Measurements from ENCODE around the gene SPANXN3. TPM values are rescaled to one million over a fixed set of nuclear protein-coding genes. Genes with fewer than 3 reads are reported as not detected.

SPANXN3 gene
- total and polyA plus RNA-seq, 2 experiments from 2014 or later = not detected

DNA sequence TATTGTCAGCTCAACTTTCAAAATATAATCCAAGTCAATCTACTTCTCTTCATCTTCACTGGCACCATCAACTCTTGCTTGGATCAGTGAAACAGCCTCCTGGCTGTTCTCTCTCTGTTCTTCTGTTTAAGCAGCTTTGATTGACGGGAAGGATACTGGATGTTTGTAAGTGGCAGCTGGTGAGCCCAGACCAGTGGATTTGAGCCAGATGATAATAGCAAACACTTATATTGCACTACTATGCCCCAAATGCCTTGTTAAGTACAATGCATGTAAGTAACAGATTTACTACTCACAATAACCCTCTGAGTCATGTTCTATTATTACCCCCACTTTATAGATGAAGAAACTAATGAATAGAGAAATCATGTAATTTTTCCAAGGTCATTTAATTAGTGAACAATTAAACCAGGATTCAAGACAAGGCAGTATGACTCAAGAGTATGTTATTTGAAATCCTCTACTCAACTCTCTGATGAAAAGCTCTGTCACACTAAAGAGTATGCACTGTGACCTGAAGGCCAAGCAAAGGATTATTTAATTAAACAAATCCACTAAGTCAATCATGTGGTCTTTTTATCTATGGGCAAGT is 44.8 kb downstream of the SPANXN3 start (continued):
- TF ChIP-seq, protein P1, sequence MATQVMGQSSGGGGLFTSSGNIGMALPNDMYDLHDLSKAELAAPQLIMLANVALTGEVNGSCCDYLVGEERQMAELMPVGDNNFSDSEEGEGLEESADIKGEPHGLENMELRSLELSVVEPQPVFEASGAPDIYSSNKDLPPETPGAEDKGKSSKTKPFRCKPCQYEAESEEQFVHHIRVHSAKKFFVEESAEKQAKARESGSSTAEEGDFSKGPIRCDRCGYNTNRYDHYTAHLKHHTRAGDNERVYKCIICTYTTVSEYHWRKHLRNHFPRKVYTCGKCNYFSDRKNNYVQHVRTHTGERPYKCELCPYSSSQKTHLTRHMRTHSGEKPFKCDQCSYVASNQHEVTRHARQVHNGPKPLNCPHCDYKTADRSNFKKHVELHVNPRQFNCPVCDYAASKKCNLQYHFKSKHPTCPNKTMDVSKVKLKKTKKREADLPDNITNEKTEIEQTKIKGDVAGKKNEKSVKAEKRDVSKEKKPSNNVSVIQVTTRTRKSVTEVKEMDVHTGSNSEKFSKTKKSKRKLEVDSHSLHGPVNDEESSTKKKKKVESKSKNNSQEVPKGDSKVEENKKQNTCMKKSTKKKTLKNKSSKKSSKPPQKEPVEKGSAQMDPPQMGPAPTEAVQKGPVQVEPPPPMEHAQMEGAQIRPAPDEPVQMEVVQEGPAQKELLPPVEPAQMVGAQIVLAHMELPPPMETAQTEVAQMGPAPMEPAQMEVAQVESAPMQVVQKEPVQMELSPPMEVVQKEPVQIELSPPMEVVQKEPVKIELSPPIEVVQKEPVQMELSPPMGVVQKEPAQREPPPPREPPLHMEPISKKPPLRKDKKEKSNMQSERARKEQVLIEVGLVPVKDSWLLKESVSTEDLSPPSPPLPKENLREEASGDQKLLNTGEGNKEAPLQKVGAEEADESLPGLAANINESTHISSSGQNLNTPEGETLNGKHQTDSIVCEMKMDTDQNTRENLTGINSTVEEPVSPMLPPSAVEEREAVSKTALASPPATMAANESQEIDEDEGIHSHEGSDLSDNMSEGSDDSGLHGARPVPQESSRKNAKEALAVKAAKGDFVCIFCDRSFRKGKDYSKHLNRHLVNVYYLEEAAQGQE (IDR thresholded peaks at IDR 0.05; ENCODE audit: unreplicated experiment) = no peak
- TF ChIP-seq NANOG (IDR thresholded peaks at IDR 0.05; ENCODE audit: borderline replicate concordance) (no peak), ZNF114 (CRISPR knock-in tag; IDR thresholded peaks at IDR 0.05) (no peak), CREB1 (CRISPR knock-in tag; IDR thresholded peaks at IDR 0.05; ENCODE audit: low read depth) (no peak), ZNF331 (CRISPR knock-in tag; IDR thresholded peaks at IDR 0.05; ENCODE audit: low read depth) (no peak), CTCF (conservative IDR thresholded peaks at IDR 0.05; ENCODE audit: low read depth in 2 of 2) (no peak), EZH2 (IDR thresholded peaks at IDR 0.05; ENCODE audit: low read depth, unreplicated experiment) (no peak), JUNB (IDR thresholded peaks at IDR 0.05; ENCODE audit: unreplicated experiment) (no peak)

DNA sequence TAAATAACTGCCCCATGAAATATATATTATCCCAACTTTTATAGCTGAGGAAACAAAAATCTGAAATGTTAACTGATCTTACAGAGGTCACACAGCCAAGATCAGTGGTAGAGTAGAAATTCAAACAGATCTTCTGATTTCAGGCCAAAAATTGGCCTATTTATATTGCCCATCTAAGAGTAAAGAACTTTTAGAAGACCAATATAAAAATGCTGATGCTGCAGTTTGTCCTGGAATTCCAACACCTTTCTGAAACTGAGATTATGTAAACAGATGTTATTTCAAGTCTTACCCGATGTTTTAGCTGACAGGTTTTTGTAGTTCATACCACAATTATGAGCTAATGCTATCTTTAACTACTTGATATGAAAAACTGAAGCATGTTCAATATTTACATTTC is 51.1 kb downstream of the SPANXN3 start:
- H3K4me1 ChIP-seq (ENCODE audit: insufficient read depth) = no peaks in the 10 kb centered on the region
- Mint-ChIP-seq H3K4me3 (no peak overlapping the region), H3K27ac (no peak overlapping the region), H3K9me3 (peaks cover 31% of the 10 kb centered on the region), H3K27me3 (ENCODE audit: insufficient read depth, low read depth, poor library complexity) (no peaks in the 10 kb centered on the region), H3K4me1 (no peaks in the 10 kb centered on the region), H3K36me3 (ENCODE audit: low read depth) (peaks cover 3% of the 10 kb centered on the region; the same call in 2 of the 3 replicates)
- no peaks in the 10 kb centered on the region for H3K36me3 ChIP-seq (ENCODE audit: insufficient read depth)
- H3K27ac ChIP-seq (ENCODE audit: low read depth) = no peak overlapping the region
- no peaks in the 10 kb centered on the region for H3F3A ChIP-seq (replicated peaks; ENCODE audit: low read depth)
- H3K4me3 ChIP-seq = no peak overlapping the region
- ATAC-seq (no peak), DNase-seq (ENCODE audit: low spot score) (no peak)
- H3K79me2 ChIP-seq (replicated peaks; ENCODE audit: insufficient read depth) = no peaks in the 10 kb centered on the region
- no peak overlapping the region for H2AFZ ChIP-seq
- no peaks in the 10 kb centered on the region for H4K20me1 ChIP-seq (replicated peaks; ENCODE audit: insufficient read depth)
- no peaks in the 10 kb centered on the region for H3K9me2 ChIP-seq (ENCODE audit: insufficient read depth)
- no peaks in the 10 kb centered on the region for H3K27me3 ChIP-seq (ENCODE audit: insufficient read depth)
- H3K4me2 ChIP-seq = no peak overlapping the region
- TF ChIP-seq ZNF462 (CRISPR knock-in tag; IDR thresholded peaks at IDR 0.05) (no peak), ZNF114 (CRISPR knock-in tag; IDR thresholded peaks at IDR 0.05) (no peak), STAT1 (IDR thresholded peaks at IDR 0.05; ENCODE audit: unreplicated experiment) (no peak), EZH2phosphoT487 (IDR thresholded peaks at IDR 0.05; ENCODE audit: unreplicated experiment) (no peak), ZNF331 (CRISPR knock-in tag; IDR thresholded peaks at IDR 0.05; ENCODE audit: low read depth) (no peak), CREB1 (CRISPR knock-in tag; IDR thresholded peaks at IDR 0.05; ENCODE audit: low read depth) (no peak), CTCF (conservative IDR thresholded peaks at IDR 0.05; ENCODE audit: low read depth in 2 of 2) (no peak)
